Right lobe of liver (tissue), 6 donors: ENCODE results near the gene LITAFD. TPM values are rescaled to one million over a fixed set of nuclear protein-coding genes. Genes with fewer than 3 reads are reported as not detected.

Experiments
- ATAC-seq, 4 donors: fragments of 200-7000 bp; cut with Tn5 transposase; one replicate each; pipeline ENCODE4 v1.9.1; 2020; ENCODE audit warnings: mild to moderate bottlenecking in 4 of 4, moderate library complexity in 4 of 4
- DNase-seq, 3 donors: peaks; one replicate each; pipeline ENCODE4 v3.0.0-alpha.2; 2020
- H3K27ac ChIP-seq, 3 donors: fragments of 200-600 bp; one replicate each; pipeline ENCODE4 v1.8.0; 2022
- H3K27me3 ChIP-seq, 2 donors: fragments of 200-600 bp; one replicate each; pipeline ENCODE4 v1.8.0; 2022
- H3K36me3 ChIP-seq, 4 donors: fragments of 200-600 bp; sonication (generic) in 1 of 4; one replicate each; pipeline versions ENCODE4 v1.5.1 to v1.8.0; 2017 to 2022; ENCODE audit warnings: control low read depth in 1 of 4
- H3K4me1 ChIP-seq, 4 donors: fragments of 200-600 bp; sonication (generic) in 1 of 4; one replicate each; pipeline versions ENCODE4 v1.5.1 to v1.8.0; 2017 to 2022; ENCODE audit warnings: control low read depth in 1 of 4
- H3K4me3 ChIP-seq, 3 donors: fragments of 200-600 bp; one replicate each; pipeline ENCODE4 v1.8.0; 2022
- H3K9me3 ChIP-seq, 4 donors: fragments of 200-600 bp; sonication (generic) in 1 of 4; one replicate each; pipeline versions ENCODE4 v1.5.1 to v1.8.0; 2017 to 2022; ENCODE audit warnings: control low read depth in 1 of 4
- CTCF ChIP-seq, 4 donors: fragments of 200-600 bp in 3 of 4; fragments of 450-650 bp in 1 of 4; IDR thresholded peaks; one replicate each; pipeline versions ENCODE4 v1.5.1 to v1.8.0; 2016 to 2022; ENCODE audit warnings: antibody characterized with exemption in 4 of 4, mild to moderate bottlenecking in 2 of 4
- POLR2A ChIP-seq: fragments of 450-650 bp; IDR thresholded peaks from one replicate; pipeline ENCODE4 v1.6.1; 2017; ENCODE audit warnings: antibody characterized with exemption, mild to moderate bottlenecking
- WGBS: methylation state at CpG from one replicate; pipeline ENCODE4 v1.1.6; 2018; ENCODE audit warnings: low coverage, low lambda C conversion rate; ENCODE audit not compliant: insufficient coverage; ENCODE audit errors: missing lambda C conversion rate; 5-methylcytosine and 5-hydroxymethylcytosine counted together
- intact Hi-C, 2 donors: fragments of 100-400 bp; cut with DNase I; formaldehyde crosslinking; loops; one replicate each; pipeline versions ENCODE4 v1.11.2 to v1.14.1; 2022
- total RNA-seq, 6 experiments: library from RNA; depleted of rRNA in 2 of 6; stranded (reverse); fragments of >200 nt in 2 of 6; fragmentation: NEBNext Ultra II Directional in 3 of 6; extraction: Animal tissue kit (Norgen Biotek cat#: 25700) in 3 of 6; gene quantifications; one replicate each; pipeline versions ENCODE4 v1.1.0 to v1.2.4, GENCODE V29; 2016 to 2023
- donor health status: DM: no; HTN: yes; CAD: no.
- donor health status: DM: no; HTN: no; CAD: no.
- donor health status: DM: no; HTN: no; CAD: no.
- donor health status: DM: no; HTN: yes; CAD: no.
- donor health status: DM: no; HTN: yes; CAD: no.

LITAFD gene
- total RNA-seq, 6 experiments from 2014 or later: not detected

- Histone ChIP-seq H3K4me1 (peaks cover 0 to 68% (median 33%) of the 10 kb centered on the region in 4 donors), H3K9me3 (no peaks in the 10 kb centered on the region), H3K27me3 (no peaks in the 10 kb centered on the region), H3K36me3 (peaks cover 0 to 10% (median 0%) of the 10 kb centered on the region in 4 donors), H3K4me3 (peak overlapping the region; percentile 29 to 52 (median 40)), H3K27ac (peak overlapping the region; percentile 76 to 89 (median 85))
- intact Hi-C loops: loop anchor here in 1 of 2 donors (10.0 kb wide), 1 partner anchor 57 kb away; no protein-coding TSS in a partner anchor
- 41% methylated on average over 7 of the region's 14 CpGs for WGBS
- ATAC-seq: peak; percentile 39 to 55 (median 44)
- peak; percentile 74 to 83 (median 77) for DNase-seq
- no peak for TF ChIP-seq CTCF (IDR thresholded peaks at IDR 0.05)
- TF ChIP-seq POLR2A: no peak
Measured at GRCh38 chr16:8861563-8862308, 20.4 kb upstream of the LITAFD start.

GRCh38 chr16:8862309-8863130 lies 19.6 kb upstream of the LITAFD start:
- no peaks in the 10 kb centered on the region for H3K27me3 ChIP-seq
- no peaks in the 10 kb centered on the region for H3K9me3 ChIP-seq
- H3K4me3 ChIP-seq: peak overlapping the region in 2 of 3 donors; percentile 40 to 52
- peaks cover 0 to 68% (median 34%) of the 10 kb centered on the region in 4 donors for H3K4me1 ChIP-seq
- no peak for TF ChIP-seq CTCF (IDR thresholded peaks at IDR 0.05)
- peak in 1 of 3 donors; percentile 31 for DNase-seq
- no peak for ATAC-seq
- peak overlapping the region; percentile 76 to 89 (median 85) for H3K27ac ChIP-seq
- 62% methylated on average over 14 of the region's 14 CpGs for WGBS
- H3K36me3 ChIP-seq: peaks cover 0 to 10% (median 0%) of the 10 kb centered on the region in 4 donors
- intact Hi-C loops: loop anchor here in 1 of 2 donors (10.0 kb wide), 1 partner anchor 58 kb away; no protein-coding TSS in a partner anchor

GRCh38 chr16:8863594-8864424 lies 18.3 kb upstream of the LITAFD start:
- 18% methylated on average over 5 of the region's 17 CpGs for WGBS
- DNase-seq (peak; percentile 92 to 98 (median 97)), ATAC-seq (peak; percentile 59 to 82 (median 72))
- Histone ChIP-seq H3K9me3 (no peaks in the 10 kb centered on the region), H3K27ac (peak overlapping the region; percentile 75 to 89 (median 76)), H3K36me3 (no peaks in the 10 kb centered on the region), H3K4me3 (peak overlapping the region in 1 of 3 donors; percentile 25), H3K4me1 (peaks cover 0 to 68% (median 34%) of the 10 kb centered on the region in 4 donors), H3K27me3 (no peaks in the 10 kb centered on the region)
- TF ChIP-seq CTCF (IDR thresholded peaks at IDR 0.05): peak in 2 of 4 donors; percentile 22 to 30
- TF ChIP-seq POLR2A: peak; percentile 14
- intact Hi-C loops: loop anchor here in 1 of 2 donors (10.0 kb wide), 1 partner anchor 59 kb away; no protein-coding TSS in a partner anchor
